ENCODE data around the gene UBTD1.
"Not testable (repeated sequence)": the region's sequence is repeated elsewhere in the genome, so short reads cannot be mapped to it uniquely, and the experiment has no call there.

UBTD1 gene

DNA sequence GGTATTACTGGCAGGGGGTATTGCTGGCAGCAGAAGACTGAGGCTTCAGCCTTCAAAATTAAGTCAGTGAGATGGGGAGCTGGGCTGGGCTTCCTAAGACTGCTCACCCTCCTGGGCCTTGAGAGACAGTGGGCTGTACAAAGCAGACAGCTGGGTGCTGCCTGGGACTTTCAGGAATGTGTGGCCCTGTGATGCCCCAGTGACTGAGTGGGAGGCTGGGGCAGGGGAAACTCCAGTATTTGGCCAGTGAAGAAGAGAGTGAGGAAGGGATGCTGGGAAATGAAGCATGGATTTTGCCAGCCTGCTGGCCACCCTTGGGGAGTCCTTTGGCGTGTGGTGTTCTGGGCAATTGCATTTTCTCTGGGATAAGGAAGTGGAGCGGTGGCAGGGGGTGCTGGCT, 74.3 kb downstream of the UBTD1 start:
- peak; percentile 16 for DNase-seq (ENCODE audit: low read depth)
- H3K4me3 ChIP-seq (ENCODE audit: low read length) = no peak overlapping the region
- TF ChIP-seq, protein P1, sequence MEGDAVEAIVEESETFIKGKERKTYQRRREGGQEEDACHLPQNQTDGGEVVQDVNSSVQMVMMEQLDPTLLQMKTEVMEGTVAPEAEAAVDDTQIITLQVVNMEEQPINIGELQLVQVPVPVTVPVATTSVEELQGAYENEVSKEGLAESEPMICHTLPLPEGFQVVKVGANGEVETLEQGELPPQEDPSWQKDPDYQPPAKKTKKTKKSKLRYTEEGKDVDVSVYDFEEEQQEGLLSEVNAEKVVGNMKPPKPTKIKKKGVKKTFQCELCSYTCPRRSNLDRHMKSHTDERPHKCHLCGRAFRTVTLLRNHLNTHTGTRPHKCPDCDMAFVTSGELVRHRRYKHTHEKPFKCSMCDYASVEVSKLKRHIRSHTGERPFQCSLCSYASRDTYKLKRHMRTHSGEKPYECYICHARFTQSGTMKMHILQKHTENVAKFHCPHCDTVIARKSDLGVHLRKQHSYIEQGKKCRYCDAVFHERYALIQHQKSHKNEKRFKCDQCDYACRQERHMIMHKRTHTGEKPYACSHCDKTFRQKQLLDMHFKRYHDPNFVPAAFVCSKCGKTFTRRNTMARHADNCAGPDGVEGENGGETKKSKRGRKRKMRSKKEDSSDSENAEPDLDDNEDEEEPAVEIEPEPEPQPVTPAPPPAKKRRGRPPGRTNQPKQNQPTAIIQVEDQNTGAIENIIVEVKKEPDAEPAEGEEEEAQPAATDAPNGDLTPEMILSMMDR (IDR thresholded peaks at IDR 0.05; ENCODE audit: insufficient read depth, low read depth, low read length, missing control alignments) = no peak

DNA sequence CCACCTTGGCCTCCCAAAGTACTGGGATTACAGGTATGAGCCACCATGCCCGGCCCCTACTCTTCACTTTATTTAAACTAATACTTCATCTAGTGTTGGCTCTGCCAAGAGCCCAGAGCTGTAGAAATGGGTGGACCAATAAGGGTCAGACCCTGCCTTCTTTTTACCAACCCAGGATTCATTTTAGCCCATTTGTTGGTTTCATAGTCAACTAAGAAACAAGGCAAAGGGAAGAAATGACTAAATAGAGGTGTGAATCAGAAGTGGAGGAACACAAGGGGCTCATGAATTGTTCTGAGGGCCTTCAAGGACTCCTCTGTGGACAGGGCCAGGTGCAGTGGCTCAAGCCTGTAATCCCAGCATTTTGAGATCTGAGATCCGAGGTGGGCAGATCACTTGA, 74.9 kb downstream of the UBTD1 start:
- TF ChIP-seq, protein P1 (IDR thresholded peaks at IDR 0.05; ENCODE audit: insufficient read depth, low read depth, low read length, missing control alignments) = no peak
- H3K4me3 ChIP-seq (ENCODE audit: low read length) = no peak overlapping the region
- no peak for DNase-seq (ENCODE audit: low read depth)

DNA sequence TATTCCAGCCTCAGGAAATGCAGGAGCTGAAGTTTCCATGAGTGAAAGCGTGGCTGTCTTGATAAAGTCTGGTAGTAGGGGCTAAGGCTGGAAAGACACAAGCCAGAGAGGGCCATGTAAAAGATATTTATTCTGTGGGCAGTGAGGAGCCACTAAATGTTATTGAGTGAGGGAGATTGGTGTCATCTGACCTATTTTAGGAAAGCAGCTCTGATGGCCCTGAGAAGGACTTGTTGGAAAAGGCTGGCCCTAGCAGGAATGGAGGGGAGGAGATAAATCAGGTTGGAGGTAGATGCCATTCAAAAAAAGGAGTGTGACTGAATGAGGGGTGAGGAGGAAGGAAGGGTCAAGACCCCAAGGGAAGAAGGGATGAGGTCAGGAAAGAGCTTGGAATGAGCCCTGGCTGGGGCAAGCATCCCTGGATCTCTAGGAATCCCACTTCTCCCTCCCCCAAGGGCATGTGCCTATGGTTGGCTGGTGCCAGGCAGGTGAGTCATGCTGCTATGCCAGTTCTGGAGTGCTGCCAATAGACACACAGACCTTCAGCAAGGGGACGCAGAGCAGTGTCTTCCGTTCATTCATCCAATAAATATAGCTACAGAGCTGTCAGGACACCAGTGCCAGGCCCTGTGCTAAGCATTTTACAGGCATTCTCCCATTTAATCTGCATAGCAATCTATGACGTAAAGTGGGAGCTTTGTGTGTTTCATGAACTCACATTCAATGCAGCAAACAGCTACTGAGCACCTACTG, 75.8 kb downstream of the UBTD1 start:
- TF ChIP-seq, protein P1 (IDR thresholded peaks at IDR 0.05; ENCODE audit: insufficient read depth, low read depth, low read length, missing control alignments) = no peak
- peak; percentile 95 for DNase-seq (ENCODE audit: low read depth)
- no peak overlapping the region for H3K4me3 ChIP-seq (ENCODE audit: low read length)

DNA sequence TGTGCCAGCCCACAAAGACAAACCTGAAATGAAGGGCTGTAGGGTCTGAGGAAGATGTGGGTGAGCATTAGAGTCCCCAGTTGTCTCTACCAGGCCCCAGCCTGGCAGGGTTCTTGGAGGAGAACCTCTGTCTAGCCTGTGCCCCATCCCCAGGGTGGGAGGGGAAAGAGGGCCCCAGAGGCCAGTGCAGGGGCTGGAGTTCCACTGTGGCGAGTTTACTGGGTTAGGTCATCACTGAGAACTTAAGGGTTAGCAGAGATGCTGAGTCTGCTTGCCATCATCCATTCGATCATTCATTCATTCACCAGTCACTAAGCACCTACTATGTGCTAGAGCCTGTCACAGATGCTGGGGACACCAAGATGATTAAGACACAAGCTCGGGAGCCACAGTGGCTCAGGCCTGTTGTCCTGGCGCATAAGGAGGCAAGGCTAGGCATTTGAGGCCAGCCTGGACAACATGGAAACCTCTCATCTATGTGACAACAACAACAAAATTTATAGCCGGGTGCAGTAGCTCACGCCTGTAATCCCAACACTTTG, 76.5 kb downstream of the UBTD1 start:
- TF ChIP-seq, protein P1 (IDR thresholded peaks at IDR 0.05; ENCODE audit: insufficient read depth, low read depth, low read length, missing control alignments) = no peak
- H3K4me3 ChIP-seq (ENCODE audit: low read length) = no peak overlapping the region
- DNase-seq (ENCODE audit: low read depth) = no peak

DNA sequence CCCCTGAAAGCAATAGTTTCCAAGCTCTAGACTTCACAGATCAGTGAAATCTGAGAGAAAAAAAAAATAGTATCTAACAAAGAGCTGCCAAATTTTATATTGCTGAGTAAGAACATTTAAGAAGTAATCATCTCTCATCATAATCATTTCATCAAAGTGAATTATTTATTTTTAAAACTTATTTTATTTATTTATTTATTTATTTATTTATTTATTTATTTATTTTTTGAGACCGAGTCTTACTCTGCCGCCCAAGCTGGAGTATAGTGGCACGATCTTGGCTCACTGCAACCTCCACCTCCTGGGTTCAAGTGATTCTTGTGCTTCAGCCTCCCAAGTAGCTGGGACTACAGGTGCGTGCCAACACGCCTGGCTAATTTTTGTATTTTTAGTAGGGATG, 77.8 kb downstream of the UBTD1 start:
- not testable (repeated sequence) for DNase-seq (ENCODE audit: low read depth)

DNA sequence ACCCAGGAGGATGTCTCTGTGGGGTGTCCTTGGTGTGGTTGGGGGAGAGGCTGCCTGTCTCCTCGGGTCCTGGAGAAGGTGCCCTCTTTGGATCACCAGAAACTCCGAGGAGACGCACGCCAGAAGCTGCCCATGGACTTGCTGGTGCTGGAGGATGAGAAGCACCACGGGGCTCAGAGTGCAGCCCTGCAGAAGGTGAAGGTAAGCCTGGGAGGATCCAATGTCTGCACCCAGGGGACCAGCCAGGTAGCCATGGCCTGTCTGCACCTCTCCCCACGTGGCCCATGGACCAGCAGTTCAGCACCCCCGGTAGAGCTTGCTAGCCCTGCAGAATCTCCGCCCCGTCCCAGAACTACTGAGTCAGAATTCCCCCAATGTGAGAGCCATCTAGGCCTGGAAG, 79.0 kb downstream of the UBTD1 start:
- DNase-seq (ENCODE audit: low read depth) = no peak
- no peak overlapping the region for H3K4me3 ChIP-seq (ENCODE audit: low read length)
- TF ChIP-seq, protein P1 (IDR thresholded peaks at IDR 0.05; ENCODE audit: insufficient read depth, low read depth, low read length, missing control alignments) = no peak

More for the DNA sequence above, 77.8 kb downstream of the UBTD1 start:
- H3K4me3 ChIP-seq (ENCODE audit: low read length) = not testable (repeated sequence)

DNA sequence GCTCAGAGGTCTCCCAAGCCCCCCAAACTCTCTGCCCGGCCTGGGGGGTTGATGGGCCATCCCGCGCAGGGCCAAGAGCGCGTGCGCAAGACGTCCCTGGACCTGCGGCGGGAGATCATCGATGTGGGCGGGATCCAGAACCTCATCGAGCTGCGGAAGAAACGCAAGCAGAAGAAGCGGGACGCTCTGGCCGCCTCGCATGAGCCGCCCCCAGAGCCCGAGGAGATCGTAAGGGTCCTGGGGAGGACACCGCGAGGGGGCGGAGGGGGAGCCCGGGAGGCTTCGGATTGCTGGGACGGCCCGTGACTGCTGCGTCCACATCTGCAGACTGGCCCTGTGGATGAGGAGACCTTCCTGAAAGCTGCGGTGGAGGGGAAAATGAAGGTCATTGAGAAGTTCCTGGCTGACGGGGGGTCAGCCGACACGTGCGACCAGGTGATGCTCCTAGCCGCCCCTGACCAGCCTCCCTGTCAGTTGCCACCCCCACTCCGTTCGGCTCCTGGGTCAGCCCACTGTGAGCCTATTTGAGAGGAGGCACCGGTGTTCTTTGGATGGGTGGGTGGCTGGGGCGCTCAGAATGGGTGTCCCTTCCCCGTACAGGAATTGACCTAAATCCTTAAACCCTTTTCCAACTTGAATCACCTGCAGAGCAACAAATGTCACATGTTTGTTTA, 79.6 kb downstream of the UBTD1 start:
- DNase-seq (ENCODE audit: low read depth) = no peak
- TF ChIP-seq, protein P1 (IDR thresholded peaks at IDR 0.05; ENCODE audit: insufficient read depth, low read depth, low read length, missing control alignments) = no peak
- no peak overlapping the region for H3K4me3 ChIP-seq (ENCODE audit: low read length)
